Stimulated activated CD4-positive, alpha-beta T cell treated with anti-CD3 and anti-CD28 coated beads, Interleukin-12 subunit alpha, Interleukin-12 subunit beta, amount 100 ng/mL, for 48 hours (primary cell): Measurements from ENCODE around the gene TAGAP.

ENCODE experiments used
- DNase-seq, 3 donors: peaks; one replicate each; pipeline ENCODE4 v3.0.0-alpha.2; 2020; ENCODE audit warnings: low read depth in 2 of 3, low spot score in 1 of 3

The TAGAP gene

GRCh38 chr6:159044899-159045727, at the start of gene TAGAP:
TAGAP (minus strand) TSS chr6:159044991; CDS start chr6:159044146, 845 bp downstream.
- DNase-seq: peak; percentile 76 to 79 (median 78)

GRCh38 chr6:159093609-159094443, 49.0 kb upstream of the TAGAP start:
- no peak for DNase-seq

GRCh38 chr6:159092631-159093030, 47.8 kb upstream of the TAGAP start:
- DNase-seq: no peak

GRCh38 chr6:159090530-159091480, 46.0 kb upstream of the TAGAP start:
- no peak for DNase-seq

- no peak for DNase-seq
Measured at GRCh38 chr6:159089909-159090308, 45.1 kb upstream of the TAGAP start.

- no peak for DNase-seq
Measured at GRCh38 chr6:159089443-159089842, 44.7 kb upstream of the TAGAP start.

GRCh38 chr6:159086033-159086618, 41.3 kb upstream of the TAGAP start:
- DNase-seq: no peak

GRCh38 chr6:159085396-159085895, 40.7 kb upstream of the TAGAP start:
- no peak for DNase-seq

- DNase-seq: no peak
Measured at GRCh38 chr6:159084493-159085091, 39.8 kb upstream of the TAGAP start.

GRCh38 chr6:159083146-159083545, 38.4 kb upstream of the TAGAP start:
- no peak for DNase-seq

GRCh38 chr6:159082039-159082815, 37.4 kb upstream of the TAGAP start:
- no peak for DNase-seq

GRCh38 chr6:159080217-159080976, 35.6 kb upstream of the TAGAP start:
- no peak for DNase-seq

GRCh38 chr6:159079367-159079766, 34.6 kb upstream of the TAGAP start:
- no peak for DNase-seq

- DNase-seq: no peak
Measured at GRCh38 chr6:159077123-159077522, 32.3 kb upstream of the TAGAP start.

- DNase-seq: no peak
Measured at GRCh38 chr6:159075506-159076228, 30.9 kb upstream of the TAGAP start.

GRCh38 chr6:159074876-159075275, 30.1 kb upstream of the TAGAP start:
- no peak for DNase-seq

- DNase-seq: no peak
Measured at GRCh38 chr6:159074120-159074684, 29.4 kb upstream of the TAGAP start.
